ENCODE measurements around the gene SH2D3A.

DNA sequence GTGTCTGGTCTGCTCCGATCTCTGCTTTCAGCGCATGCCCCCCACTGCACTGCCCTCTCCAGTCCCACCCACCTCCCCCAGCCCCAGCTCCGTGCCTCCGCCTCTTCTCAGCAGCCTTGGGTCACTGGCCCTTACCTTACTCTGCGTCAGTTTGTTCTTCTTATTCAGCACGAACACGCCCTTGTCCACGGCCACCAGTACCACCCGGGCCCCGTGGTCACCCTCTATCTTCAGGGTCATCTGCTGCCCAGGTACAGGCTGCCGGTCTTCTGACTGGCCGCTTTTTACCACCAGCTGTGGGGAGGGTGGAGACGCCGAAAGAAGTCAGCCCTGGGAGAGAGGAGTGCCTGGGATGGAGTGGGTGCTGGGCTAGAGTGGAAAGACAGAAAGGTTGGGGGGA lies 57.7 kb downstream of the SH2D3A start:
- TF ChIP-seq, protein P1, sequence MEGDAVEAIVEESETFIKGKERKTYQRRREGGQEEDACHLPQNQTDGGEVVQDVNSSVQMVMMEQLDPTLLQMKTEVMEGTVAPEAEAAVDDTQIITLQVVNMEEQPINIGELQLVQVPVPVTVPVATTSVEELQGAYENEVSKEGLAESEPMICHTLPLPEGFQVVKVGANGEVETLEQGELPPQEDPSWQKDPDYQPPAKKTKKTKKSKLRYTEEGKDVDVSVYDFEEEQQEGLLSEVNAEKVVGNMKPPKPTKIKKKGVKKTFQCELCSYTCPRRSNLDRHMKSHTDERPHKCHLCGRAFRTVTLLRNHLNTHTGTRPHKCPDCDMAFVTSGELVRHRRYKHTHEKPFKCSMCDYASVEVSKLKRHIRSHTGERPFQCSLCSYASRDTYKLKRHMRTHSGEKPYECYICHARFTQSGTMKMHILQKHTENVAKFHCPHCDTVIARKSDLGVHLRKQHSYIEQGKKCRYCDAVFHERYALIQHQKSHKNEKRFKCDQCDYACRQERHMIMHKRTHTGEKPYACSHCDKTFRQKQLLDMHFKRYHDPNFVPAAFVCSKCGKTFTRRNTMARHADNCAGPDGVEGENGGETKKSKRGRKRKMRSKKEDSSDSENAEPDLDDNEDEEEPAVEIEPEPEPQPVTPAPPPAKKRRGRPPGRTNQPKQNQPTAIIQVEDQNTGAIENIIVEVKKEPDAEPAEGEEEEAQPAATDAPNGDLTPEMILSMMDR (IDR thresholded peaks at IDR 0.05; ENCODE audit: low read length), result no peak
- TF ChIP-seq EZH2 (optimal IDR thresholded peaks at IDR 0.05; ENCODE audit: low read depth, low read length), result no peak
